Measurements from ENCODE around the gene AP2B1. TPM values are rescaled to one million over a fixed set of nuclear protein-coding genes. Genes with fewer than 3 reads are reported as not detected.

AP2B1 gene
- total and polyA plus RNA-seq, 9 of the 15 experiments (the other 6 are each of a cell fraction or from before 2014, with no cell fraction given) = 60.1 to 287 (median 105) TPM

GRCh38 chr17:35578197-35578928, 8.8 kb upstream of the AP2B1 start, which contains the start of gene PEX12 (continued):
- TF ChIP-seq CEBPB (tag; IDR thresholded peaks at IDR 0.05) = no peak
- no peak for TF ChIP-seq RFX5 (IDR thresholded peaks at IDR 0.05; ENCODE audit: low read depth, low read length)
- TF ChIP-seq STAT6 (CRISPR knock-in tag; IDR thresholded peaks at IDR 0.05) = no peak
- TF ChIP-seq XRCC3 (IDR thresholded peaks at IDR 0.05) = no peak
- peak; percentile 82 for TF ChIP-seq SMAD1 (IDR thresholded peaks at IDR 0.05; ENCODE audit: low read depth, low read length, partially characterized antibody)
- peak; percentile 63 for TF ChIP-seq SAP30 (IDR thresholded peaks at IDR 0.05; ENCODE audit: borderline replicate concordance, insufficient read depth, low read depth, low read length, poor library complexity, severe bottlenecking)
- TF ChIP-seq L3MBTL2 (IDR thresholded peaks at IDR 0.05) = peak; percentile 57; the same call in 1 of the 2 replicates
- no peak for TF ChIP-seq NFXL1 (CRISPR knock-in tag; IDR thresholded peaks at IDR 0.05)
- TF ChIP-seq ZNF507 (tag; conservative IDR thresholded peaks at IDR 0.05) = no peak
- TF ChIP-seq KDM2B (CRISPR knock-in tag; IDR thresholded peaks at IDR 0.05) = no peak
- TF ChIP-seq ID3 (CRISPR knock-in tag; IDR thresholded peaks at IDR 0.05) = no peak
- TF ChIP-seq ID3 (tag; IDR thresholded peaks at IDR 0.05) = no peak
- no peak for TF ChIP-seq ZNF696 (CRISPR knock-in tag; conservative IDR thresholded peaks at IDR 0.05)
- peak; percentile 33; the same call in 1 of the 2 replicates for TF ChIP-seq GATAD2A (IDR thresholded peaks at IDR 0.05)
- TF ChIP-seq ELF2 (CRISPR knock-in tag; IDR thresholded peaks at IDR 0.05) = peak; percentile 98
- TF ChIP-seq U2AF2 (optimal IDR thresholded peaks at IDR 0.05; ENCODE audit: low read depth, low read length) = no peak
- peak; percentile 4; the same call in 1 of the 2 replicates for TF ChIP-seq BHLHE40 (IDR thresholded peaks at IDR 0.05; ENCODE audit: low read length)
- no peak for TF ChIP-seq HINFP (tag; conservative IDR thresholded peaks at IDR 0.05; ENCODE audit: low read depth)
- no peak for TF ChIP-seq NONO (IDR thresholded peaks at IDR 0.05; ENCODE audit: low read depth in 2 of 2, low read length in 1 of 2)
- no peak for TF ChIP-seq PTRF (tag; IDR thresholded peaks at IDR 0.05)
- TF ChIP-seq E4F1 (CRISPR knock-in tag; IDR thresholded peaks at IDR 0.05; ENCODE audit: borderline replicate concordance) = no peak
- TF ChIP-seq RBM17 (IDR thresholded peaks at IDR 0.05; ENCODE audit: borderline replicate concordance, low read depth, low read length) = no peak

All from K562 (cell line).